CD4-positive, alpha-beta memory T cell (primary cell): ENCODE data around the gene STRN4. TPM values are rescaled to one million over a fixed set of nuclear protein-coding genes. Genes with fewer than 3 reads are reported as not detected.

Source experiments
- CTCF ChIA-PET: fragments of 350-600 bp; sonication (Branson Sonifier 250); formaldehyde crosslinking; loops from one replicate; lab custom pipeline; 2021; ENCODE audit warnings: inconsistent platforms; ENCODE audit not compliant: partially characterized antibody; lab: Charles Lee
- POLR2A ChIA-PET: fragments of 350-600 bp; sonication (Branson Sonifier 250); formaldehyde crosslinking; loops from one replicate; lab custom pipeline; 2021; ENCODE audit not compliant: partially characterized antibody; lab: Charles Lee
- DNase-seq, 5 donors: peaks; one replicate each; pipeline versions ENCODE4 v3.0.0 to v3.0.0-alpha.2; 2020 to 2022; ENCODE audit warnings: mixed read lengths in 1 of 5
- H3K27ac ChIP-seq: one replicate; pipeline ENCODE4 v1.7.0; 2013; ENCODE audit warnings: low read depth, low read length
- H3K27me3 ChIP-seq: 2 replicates; pipeline ENCODE4 v1.7.0; 2013; ENCODE audit warnings: mild to moderate bottlenecking, low read length, moderate library complexity; ENCODE audit not compliant: insufficient read depth
- H3K36me3 ChIP-seq: 2 replicates; pipeline ENCODE4 v1.7.0; 2013; ENCODE audit warnings: mild to moderate bottlenecking, low read length, moderate library complexity; ENCODE audit not compliant: insufficient read depth
- H3K4me1 ChIP-seq: 2 replicates; pipeline ENCODE4 v1.7.0; 2013; ENCODE audit warnings: mild to moderate bottlenecking, low read length, moderate library complexity; ENCODE audit not compliant: insufficient read depth
- H3K4me3 ChIP-seq, 2 donors: one replicate each; pipeline ENCODE4 v1.7.0; 2013; ENCODE audit warnings: low read length in 2 of 2, mild to moderate bottlenecking in 1 of 2
- H3K9me3 ChIP-seq, 2 donors: one replicate each; pipeline ENCODE4 v1.7.0; 2013; ENCODE audit warnings: low read length in 2 of 2, control low read depth in 1 of 2; ENCODE audit not compliant: control insufficient read depth in 1 of 2
- H3K27ac Mint-ChIP-seq, 7 donors: one replicate each; pipeline ENCODE4 v1.8.0; 2020 to 2021; ENCODE audit warnings: mixed read lengths in 7 of 7, mild to moderate bottlenecking in 6 of 7, inconsistent platforms in 3 of 7, moderate library complexity in 3 of 7
- H3K27me3 Mint-ChIP-seq, 2 donors: one replicate each; pipeline ENCODE4 v1.8.0; 2020 to 2021; ENCODE audit warnings: mixed read lengths in 2 of 2
- H3K36me3 Mint-ChIP-seq, 2 donors: one replicate each; pipeline ENCODE4 v1.8.0; 2020 to 2021; ENCODE audit warnings: mixed read lengths in 2 of 2, inconsistent platforms in 1 of 2, mild to moderate bottlenecking in 1 of 2
- H3K4me1 Mint-ChIP-seq, 4 donors: one replicate each; pipeline ENCODE4 v1.8.0; 2020 to 2021; ENCODE audit warnings: mixed read lengths in 4 of 4, mild to moderate bottlenecking in 1 of 4
- H3K4me3 Mint-ChIP-seq, 8 donors: one replicate each; pipeline ENCODE4 v1.8.0; 2020 to 2021; ENCODE audit warnings: mixed read lengths in 8 of 8, mild to moderate bottlenecking in 7 of 8, moderate library complexity in 6 of 8, inconsistent platforms in 3 of 8
- H3K9me3 Mint-ChIP-seq, 8 donors: one replicate each; pipeline ENCODE4 v1.8.0; 2020 to 2021; ENCODE audit warnings: mixed read lengths in 8 of 8, mild to moderate bottlenecking in 5 of 8, inconsistent platforms in 3 of 8, moderate library complexity in 1 of 8
- intact Hi-C: fragments of 100-400 bp; cut with micrococcal nuclease; formaldehyde crosslinking; loops from one replicate; pipeline ENCODE4 v1.15.1; 2023
- polyA plus RNA-seq, 2 donors: library from polyadenylated mRNA; unstranded; fragments of 300-500 nt; fragmentation: Illumina TruSeq; gene quantifications; one replicate each; pipeline ENCODE4 v1.2.3, GENCODE V29; 2021
- total RNA-seq, 2 experiments: library from RNA; stranded (reverse); gene quantifications; one replicate each; pipeline ENCODE4 v1.2.3, GENCODE V29; 2021

The STRN4 gene
- total and polyA plus RNA-seq, 4 experiments from 2014 or later, result 13.9 to 88.8 (median 52.1) TPM

DNA sequence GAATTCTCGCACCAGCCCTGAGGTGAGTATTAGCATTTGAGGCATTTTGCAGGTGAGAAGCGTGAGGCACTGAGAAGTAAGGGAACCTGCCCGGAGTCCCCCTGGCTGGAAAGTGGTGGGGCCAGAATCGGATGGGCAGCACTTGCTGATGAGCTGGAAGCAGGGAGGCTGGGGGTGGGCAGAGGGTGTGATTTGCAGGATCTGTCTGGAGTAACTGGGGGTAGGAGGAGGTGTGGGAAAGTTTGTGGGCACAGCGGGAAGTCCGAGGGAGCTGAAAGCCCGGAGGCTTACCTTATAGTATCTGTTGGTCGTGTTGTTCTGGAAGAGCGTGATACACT lies 49.4 kb downstream of the STRN4 start:
- intact Hi-C loops, result no loop called here
- ChIA-PET CTCF (interaction anchor here (1.5 kb wide), 1 partner anchor 9 kb away, joined by 3 read pairs; no protein-coding TSS in a partner anchor), POLR2A (interaction anchor here (1.5 to 1.9 kb wide), 2 partner anchors 12 to 18 kb away, joined by 4 to 9 read pairs; no protein-coding TSS in a partner anchor)
- Mint-ChIP-seq H3K27me3 (no peaks in the 10 kb centered on the region), H3K4me1 (peaks cover 0 to 3% (median 0%) of the 10 kb centered on the region in 4 donors), H3K4me3 (no peak overlapping the region), H3K9me3 (no peaks in the 10 kb centered on the region), H3K27ac (peak overlapping the region in 1 of 7 donors; percentile 32), H3K36me3 (peaks cover 65 to 74% of the 10 kb centered on the region in 2 donors)
- no peak overlapping the region for H3K4me3 ChIP-seq
- no peaks in the 10 kb centered on the region for H3K27me3 ChIP-seq
- no peak for DNase-seq
- no peaks in the 10 kb centered on the region for H3K4me1 ChIP-seq
- no peaks in the 10 kb centered on the region for H3K9me3 ChIP-seq
- no peak overlapping the region for H3K27ac ChIP-seq
- peaks cover 85% of the 10 kb centered on the region for H3K36me3 ChIP-seq

DNA sequence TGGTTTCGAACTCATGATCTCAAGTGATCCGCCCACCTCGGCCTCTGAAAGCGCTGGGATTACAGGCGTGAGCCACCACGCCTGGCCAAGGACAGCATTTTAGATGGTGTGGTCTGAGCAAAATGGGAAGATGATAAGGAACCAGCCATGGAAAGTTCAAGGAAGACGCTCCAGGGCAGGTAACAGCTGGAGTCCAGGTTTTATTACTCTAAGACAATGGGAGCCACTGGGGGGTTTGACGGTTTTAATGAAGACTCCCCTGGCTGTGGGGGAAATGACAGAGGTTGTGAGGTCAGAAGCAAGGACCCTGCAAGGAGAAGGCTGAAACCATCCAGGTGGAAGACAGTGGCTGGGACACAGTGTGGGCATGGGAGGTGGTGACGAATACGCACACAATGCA lies 50.2 kb downstream of the STRN4 start:
- H3K27ac Mint-ChIP-seq, result peak overlapping the region in 1 of 7 donors; percentile 36
- Histone ChIP-seq H3K27ac (no peak overlapping the region), H3K4me3 (no peak overlapping the region), H3K36me3 (peaks cover 85% of the 10 kb centered on the region), H3K4me1 (no peaks in the 10 kb centered on the region), H3K27me3 (no peaks in the 10 kb centered on the region), H3K9me3 (no peaks in the 10 kb centered on the region)
- no peaks in the 10 kb centered on the region for H3K4me1 Mint-ChIP-seq
- H3K4me3 Mint-ChIP-seq, result no peak overlapping the region
- DNase-seq, result no peak
- ChIA-PET POLR2A (interaction anchor here (1.5 kb wide), 1 partner anchor 13 kb away, joined by 4 read pairs; no protein-coding TSS in a partner anchor), CTCF (interaction anchor here (1.5 kb wide), 1 partner anchor 8 kb away, joined by 3 read pairs; no protein-coding TSS in a partner anchor)
- peaks cover 68 to 76% of the 10 kb centered on the region in 2 donors for H3K36me3 Mint-ChIP-seq
- intact Hi-C loops, result no loop called here
- H3K27me3 Mint-ChIP-seq, result no peaks in the 10 kb centered on the region
- H3K9me3 Mint-ChIP-seq, result no peaks in the 10 kb centered on the region

DNA sequence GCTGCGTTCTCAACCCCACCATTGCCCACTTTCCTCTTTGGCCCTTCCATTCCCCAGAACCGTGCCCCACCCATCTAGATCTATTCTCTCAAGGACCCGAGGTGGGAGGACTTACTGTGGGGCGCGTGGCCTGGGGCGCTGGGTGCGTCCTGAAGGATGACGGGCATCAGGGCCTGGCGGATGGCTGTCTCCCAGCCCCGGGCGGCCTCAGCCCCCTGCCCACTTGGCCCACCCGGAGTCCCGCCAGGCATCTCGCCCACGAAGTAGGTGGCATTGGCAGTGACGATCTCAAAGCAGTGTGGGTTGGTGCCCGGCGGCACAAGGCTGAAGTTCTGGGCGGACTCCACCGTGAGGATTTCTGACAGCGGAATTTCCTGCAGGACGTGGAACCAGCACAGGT lies 52.5 kb downstream of the STRN4 start:
- Mint-ChIP-seq H3K4me1 (no peaks in the 10 kb centered on the region), H3K27me3 (no peaks in the 10 kb centered on the region), H3K9me3 (no peaks in the 10 kb centered on the region), H3K27ac (peak overlapping the region in 2 of 7 donors; percentile 7 to 63), H3K36me3 (peaks cover 68 to 79% of the 10 kb centered on the region in 2 donors), H3K4me3 (no peak overlapping the region)
- DNase-seq, result no peak
- POLR2A ChIA-PET, result no interaction called here
- no peak overlapping the region for H3K27ac ChIP-seq
- H3K27me3 ChIP-seq, result no peaks in the 10 kb centered on the region
- intact Hi-C loops, result no loop called here
- CTCF ChIA-PET, result interaction anchor here (1.5 to 3.5 kb wide), 2 partner anchors 10 kb away, joined by 8 to 28 read pairs; no protein-coding TSS in a partner anchor
- H3K4me3 ChIP-seq, result no peak overlapping the region
- no peaks in the 10 kb centered on the region for H3K9me3 ChIP-seq
- no peaks in the 10 kb centered on the region for H3K4me1 ChIP-seq
- peaks cover 84% of the 10 kb centered on the region for H3K36me3 ChIP-seq

DNA sequence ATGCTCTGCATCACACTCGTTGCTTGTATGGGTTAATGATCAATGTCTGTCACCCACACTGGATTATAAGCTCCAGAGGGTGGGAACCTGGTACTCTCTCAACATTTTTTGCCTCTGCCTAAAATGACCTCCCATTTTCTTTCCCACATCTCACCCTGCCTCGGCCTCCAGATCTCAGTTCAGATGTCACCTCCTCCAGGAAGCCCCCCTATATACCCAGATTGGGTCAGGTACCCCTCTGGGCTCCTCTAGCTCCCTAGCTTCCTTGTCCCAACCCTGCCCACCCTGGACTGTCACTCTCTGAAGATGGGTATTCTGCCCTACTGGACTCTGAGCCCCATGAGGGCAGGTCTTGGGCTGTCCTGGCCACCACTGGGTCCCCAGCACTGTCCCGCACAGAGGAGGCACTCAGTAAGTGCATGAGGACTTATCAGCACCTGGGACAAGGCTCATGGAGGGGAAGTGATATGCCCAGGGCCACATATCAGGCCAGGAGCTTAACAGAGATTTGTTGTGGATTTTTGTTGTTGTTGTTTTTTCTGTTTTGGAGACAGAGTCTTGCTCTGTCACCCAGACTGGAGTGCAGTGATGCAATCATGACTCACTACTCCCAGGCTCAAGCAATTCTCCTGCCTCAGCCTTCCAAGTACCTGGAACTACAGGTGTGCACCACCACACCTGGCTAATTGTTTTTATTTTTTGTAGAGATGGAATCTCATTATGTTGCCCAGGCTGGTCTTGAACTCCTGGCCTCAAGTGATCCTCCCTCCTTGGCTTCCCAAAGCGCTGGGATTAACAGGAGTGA lies 53.1 kb downstream of the STRN4 start:
- Histone ChIP-seq H3K4me1 (no peaks in the 10 kb centered on the region), H3K9me3 (no peaks in the 10 kb centered on the region), H3K27me3 (no peaks in the 10 kb centered on the region), H3K4me3 (no peak overlapping the region), H3K27ac (peak overlapping the region; percentile 14), H3K36me3 (peaks cover 78% of the 10 kb centered on the region)
- Mint-ChIP-seq H3K4me3 (no peak overlapping the region), H3K27ac (peak overlapping the region in 5 of 7 donors; percentile 7 to 75 (median 64)), H3K9me3 (no peaks in the 10 kb centered on the region), H3K36me3 (peaks cover 61 to 77% of the 10 kb centered on the region in 2 donors), H3K27me3 (no peaks in the 10 kb centered on the region), H3K4me1 (no peaks in the 10 kb centered on the region)
- POLR2A ChIA-PET, result no interaction called here
- no peak for DNase-seq
- intact Hi-C loops, result no loop called here
- CTCF ChIA-PET, result interaction anchor here (3.5 kb wide), 1 partner anchor 11 kb away, joined by 28 read pairs; no protein-coding TSS in a partner anchor

DNA sequence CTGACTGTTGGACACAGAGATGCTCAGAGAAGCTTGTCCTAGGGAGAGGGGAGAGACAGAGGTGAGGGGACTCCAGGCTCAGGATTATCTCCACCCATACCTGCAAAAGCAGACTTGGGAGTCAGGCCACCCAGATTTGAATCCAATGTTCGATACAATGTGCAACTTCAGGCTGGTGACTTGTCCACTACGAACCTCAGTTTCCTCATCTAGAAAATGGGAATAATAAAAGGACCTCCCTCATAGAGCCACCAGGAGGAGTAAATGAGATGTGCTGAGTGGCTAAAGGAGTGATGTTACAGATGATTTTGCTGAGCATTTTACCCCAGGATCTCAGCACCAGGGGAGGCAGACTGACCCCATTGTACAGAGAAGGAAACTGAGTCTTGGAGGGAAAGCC lies 54.3 kb downstream of the STRN4 start:
- H3K27ac Mint-ChIP-seq, result peak overlapping the region in 5 of 7 donors; percentile 17 to 86 (median 25)
- Histone ChIP-seq H3K27ac (no peak overlapping the region), H3K27me3 (no peaks in the 10 kb centered on the region), H3K9me3 (no peaks in the 10 kb centered on the region), H3K4me3 (no peak overlapping the region), H3K36me3 (peaks cover 85% of the 10 kb centered on the region), H3K4me1 (no peaks in the 10 kb centered on the region)
- DNase-seq, result no peak
- no peaks in the 10 kb centered on the region for H3K9me3 Mint-ChIP-seq
- CTCF ChIA-PET, result interaction anchor here (3.5 kb wide), 1 partner anchor 12 kb away, joined by 28 read pairs; no protein-coding TSS in a partner anchor
- H3K4me3 Mint-ChIP-seq, result no peak overlapping the region
- no peaks in the 10 kb centered on the region for H3K27me3 Mint-ChIP-seq
- intact Hi-C loops, result no loop called here
- peaks cover 56 to 82% of the 10 kb centered on the region in 2 donors for H3K36me3 Mint-ChIP-seq
- H3K4me1 Mint-ChIP-seq, result no peaks in the 10 kb centered on the region
- POLR2A ChIA-PET, result interaction anchor here (1.2 kb wide), 1 partner anchor 8 kb away, joined by 3 read pairs; no protein-coding TSS in a partner anchor

DNA sequence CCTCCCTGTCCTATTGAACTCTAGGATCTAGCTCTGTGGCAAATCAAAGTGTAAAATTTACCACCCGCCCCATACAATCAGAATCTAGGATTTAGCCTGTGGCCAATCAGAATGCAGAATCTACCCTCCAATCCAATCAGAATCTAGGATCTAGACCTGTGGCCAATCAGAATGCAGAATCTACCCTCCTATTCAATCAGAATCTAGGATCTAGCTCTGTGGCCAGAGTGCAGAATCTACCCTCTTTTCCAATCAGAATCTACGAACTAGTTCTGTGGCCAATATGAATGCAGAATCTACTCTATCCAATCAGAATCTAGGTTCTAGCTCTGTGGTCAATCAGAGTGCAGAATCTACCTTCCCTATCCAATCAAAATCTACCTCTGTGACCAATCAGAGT lies 55.1 kb downstream of the STRN4 start:
- Mint-ChIP-seq H3K27me3 (no peaks in the 10 kb centered on the region), H3K4me1 (no peaks in the 10 kb centered on the region), H3K36me3 (peaks cover 50 to 76% of the 10 kb centered on the region in 2 donors), H3K4me3 (no peak overlapping the region), H3K9me3 (no peaks in the 10 kb centered on the region), H3K27ac (peak overlapping the region in 5 of 7 donors; percentile 29 to 75 (median 43))
- no peaks in the 10 kb centered on the region for H3K4me1 ChIP-seq
- H3K36me3 ChIP-seq, result peaks cover 81% of the 10 kb centered on the region
- H3K9me3 ChIP-seq, result no peaks in the 10 kb centered on the region
- ChIA-PET CTCF (interaction anchor here (0.8 to 3.5 kb wide), 2 partner anchors 13 to 29 kb away, joined by 3 to 28 read pairs; no protein-coding TSS in a partner anchor), POLR2A (interaction anchor here (1.2 kb wide), 1 partner anchor 9 kb away, joined by 3 read pairs; no protein-coding TSS in a partner anchor)
- no peak for DNase-seq
- H3K27ac ChIP-seq, result no peak overlapping the region
- H3K27me3 ChIP-seq, result no peaks in the 10 kb centered on the region
- no peak overlapping the region for H3K4me3 ChIP-seq
- intact Hi-C loops, result no loop called here

DNA sequence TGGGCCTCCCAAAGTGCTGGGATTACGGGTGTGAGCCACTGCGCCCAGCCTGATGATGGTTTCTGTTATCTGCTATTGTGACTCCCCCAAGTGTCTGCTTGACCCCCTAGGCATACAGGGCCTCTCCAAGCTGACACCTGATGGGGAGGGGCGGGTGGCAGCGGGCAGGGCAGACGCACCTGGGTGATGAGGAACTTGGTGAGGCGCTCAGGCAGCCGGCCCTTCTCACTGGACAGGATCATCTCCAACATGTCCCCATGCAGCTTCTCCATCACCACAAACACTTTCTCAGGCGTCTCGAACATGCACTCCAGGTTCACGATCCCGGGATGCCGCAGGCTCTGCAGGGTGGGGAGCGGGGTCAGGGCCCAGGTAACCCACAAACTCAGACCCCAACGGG lies 56.9 kb downstream of the STRN4 start:
- no peak for DNase-seq
- H3K27ac Mint-ChIP-seq, result no peak overlapping the region
- H3K4me3 Mint-ChIP-seq, result no peak overlapping the region
- H3K9me3 Mint-ChIP-seq, result no peaks in the 10 kb centered on the region
- POLR2A ChIA-PET, result no interaction called here
- Histone ChIP-seq H3K27ac (no peak overlapping the region), H3K4me3 (no peak overlapping the region), H3K4me1 (no peaks in the 10 kb centered on the region), H3K27me3 (no peaks in the 10 kb centered on the region), H3K36me3 (peaks cover 78% of the 10 kb centered on the region), H3K9me3 (no peaks in the 10 kb centered on the region)
- H3K4me1 Mint-ChIP-seq, result peaks cover 0 to 2% (median under 1%) of the 10 kb centered on the region in 4 donors
- intact Hi-C loops, result no loop called here
- no peaks in the 10 kb centered on the region for H3K27me3 Mint-ChIP-seq
- H3K36me3 Mint-ChIP-seq, result peaks cover 48 to 78% of the 10 kb centered on the region in 2 donors
- CTCF ChIA-PET, result interaction anchor here (3.5 kb wide), 1 partner anchor 15 kb away, joined by 18 read pairs; no protein-coding TSS in a partner anchor
